Cortex of kidney (tissue), 1 donor: Measurements from ENCODE around the gene IL9.
"Not testable (repeated sequence)": the region's sequence is repeated elsewhere in the genome, so short reads cannot be mapped to it uniquely, and the experiment has no call there.

Source experiments
- DNase-seq: peaks from one replicate; lab custom pipeline; 2025; lab: John Stamatoyannopoulos, UW

Gene IL9

DNA sequence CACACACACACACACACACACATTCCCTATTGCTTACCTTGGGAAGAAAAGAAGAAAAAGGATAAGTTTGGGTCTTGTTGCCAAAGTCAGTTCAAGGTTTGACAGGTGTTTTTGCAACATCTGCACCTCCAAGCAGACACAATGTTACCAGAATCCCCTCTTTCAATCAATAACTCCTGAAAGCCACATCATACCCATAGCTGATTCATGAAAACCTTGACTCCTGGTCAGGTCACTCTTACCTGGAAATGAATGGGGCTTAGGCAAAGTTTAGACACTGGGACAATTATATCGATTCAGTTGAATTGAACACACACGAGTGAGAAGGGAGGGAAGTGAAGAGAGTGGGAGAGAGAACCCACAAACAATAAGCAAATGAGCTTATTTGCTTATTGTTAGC lies 27.0 kb downstream of the IL9 start:
- DNase-seq: no peak

DNA sequence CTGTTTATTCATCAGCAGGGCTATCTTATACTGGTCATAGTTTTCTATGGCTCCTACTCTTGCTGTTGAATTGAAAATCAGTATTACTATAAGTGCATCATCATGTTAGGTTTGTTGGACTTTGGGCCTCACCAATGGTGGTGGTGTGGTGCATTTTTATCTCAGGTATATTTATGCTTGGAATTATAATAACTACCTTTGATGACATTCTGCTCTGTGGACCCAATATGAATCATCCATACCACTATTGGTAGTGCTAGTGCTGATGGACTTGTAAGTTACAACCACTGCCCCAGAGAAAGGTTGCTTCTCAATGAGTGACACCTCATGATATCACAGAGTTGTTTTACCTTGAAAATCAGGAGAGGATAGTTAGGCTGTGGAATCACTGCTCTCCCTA lies 28.0 kb downstream of the IL9 start:
- no peak for DNase-seq

DNA sequence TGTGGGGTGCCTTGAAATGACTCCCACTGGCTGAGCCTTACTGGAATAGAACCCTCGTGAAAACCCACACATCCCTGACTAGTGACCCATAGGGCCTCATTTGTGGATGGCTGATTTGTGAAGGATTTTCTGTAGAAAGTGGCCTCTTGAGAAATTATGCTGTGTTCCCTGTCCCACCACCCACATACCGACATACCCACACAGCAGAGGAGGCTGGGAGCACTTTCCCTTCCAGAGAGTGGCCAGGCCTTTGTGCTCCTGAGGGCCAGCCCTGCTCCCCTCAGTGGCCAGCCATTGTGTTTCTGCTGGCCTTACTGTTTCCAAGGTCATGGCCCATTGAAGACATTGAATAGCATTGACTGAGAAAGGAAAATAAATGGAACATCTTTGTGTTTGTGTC lies 29.6 kb downstream of the IL9 start:
- DNase-seq: no peak

DNA sequence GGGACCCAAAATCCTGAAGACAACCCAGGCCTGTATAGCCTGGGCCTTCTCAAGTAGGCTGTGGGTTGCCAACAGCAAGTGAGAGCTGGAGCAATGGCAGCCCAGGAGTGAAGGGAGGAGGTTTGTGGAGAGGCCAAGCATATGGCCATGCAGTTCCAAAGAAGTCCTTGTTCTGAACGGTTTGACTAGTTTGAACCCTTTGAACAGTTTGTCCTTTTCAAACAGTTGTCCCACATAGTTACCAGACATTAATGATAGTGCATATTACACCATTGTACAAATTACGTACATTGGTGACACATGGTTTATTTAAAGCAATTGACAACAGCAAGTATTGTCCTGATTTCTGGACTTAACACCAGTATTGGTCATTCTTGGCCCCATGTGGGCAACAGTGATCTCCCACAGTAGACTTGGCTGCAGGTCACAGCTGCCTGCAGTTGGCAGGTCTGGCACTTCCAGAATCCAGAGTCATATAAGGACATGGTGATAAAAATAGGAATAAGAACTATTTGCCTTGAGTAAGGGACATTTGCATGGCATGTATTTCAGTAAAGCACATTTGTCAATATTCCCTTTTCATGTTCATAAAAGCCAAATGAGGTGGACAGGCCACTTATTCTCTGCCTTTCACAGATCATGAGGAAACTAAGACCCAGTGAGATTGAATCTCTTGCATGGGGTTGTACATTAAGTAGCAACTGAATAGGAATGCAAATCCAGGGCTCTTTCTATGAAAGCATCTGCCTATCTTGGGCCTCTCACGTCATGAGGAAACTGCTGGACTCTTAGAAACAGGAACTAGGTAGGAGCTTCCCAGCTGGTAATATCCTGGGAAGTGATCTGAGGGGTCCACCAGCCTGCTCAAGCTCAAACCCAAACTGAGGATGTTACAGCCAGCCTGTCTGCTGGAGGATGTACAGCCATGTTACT lies 30.9 kb downstream of the IL9 start:
- no peak for DNase-seq

DNA sequence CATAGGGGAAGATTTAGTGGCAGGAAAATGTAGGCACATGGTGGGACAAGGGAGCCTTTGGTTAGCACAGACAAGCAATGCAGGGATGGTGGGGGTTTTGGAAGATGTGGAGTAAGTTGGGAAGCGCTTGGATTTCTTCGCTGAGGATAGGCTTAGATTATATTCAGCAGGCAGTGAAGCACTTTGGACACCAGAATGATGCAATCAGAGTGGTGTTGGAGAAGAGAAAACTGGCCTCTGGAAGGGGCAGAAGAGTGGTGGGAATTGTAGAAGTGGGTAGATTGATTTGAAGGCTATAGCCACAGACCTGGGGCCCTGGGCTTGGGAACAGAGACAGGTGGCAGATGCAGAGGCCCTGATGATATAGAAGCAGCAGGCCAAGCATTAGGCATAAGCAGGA lies 32.9 kb downstream of the IL9 start:
- no peak for DNase-seq

DNA sequence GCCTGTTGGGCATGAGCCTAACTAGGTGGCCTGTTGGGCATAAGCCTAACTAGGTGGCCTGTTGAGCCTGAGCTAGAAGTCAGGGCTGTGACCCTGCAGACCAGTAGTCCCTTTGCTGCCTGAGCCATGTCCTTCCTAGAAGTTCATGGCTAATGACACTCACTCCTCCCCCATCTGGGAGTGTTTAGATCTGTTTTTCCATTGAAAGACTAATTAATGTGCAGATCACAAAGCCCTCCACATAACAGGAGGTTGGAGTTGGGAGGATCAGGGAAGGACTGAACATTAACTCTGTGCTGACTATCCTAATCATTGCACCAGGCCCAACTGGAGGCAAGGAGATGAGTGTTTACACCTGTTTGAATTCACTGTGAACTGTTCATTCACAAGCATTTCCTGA lies 33.6 kb downstream of the IL9 start:
- no peak for DNase-seq

DNA sequence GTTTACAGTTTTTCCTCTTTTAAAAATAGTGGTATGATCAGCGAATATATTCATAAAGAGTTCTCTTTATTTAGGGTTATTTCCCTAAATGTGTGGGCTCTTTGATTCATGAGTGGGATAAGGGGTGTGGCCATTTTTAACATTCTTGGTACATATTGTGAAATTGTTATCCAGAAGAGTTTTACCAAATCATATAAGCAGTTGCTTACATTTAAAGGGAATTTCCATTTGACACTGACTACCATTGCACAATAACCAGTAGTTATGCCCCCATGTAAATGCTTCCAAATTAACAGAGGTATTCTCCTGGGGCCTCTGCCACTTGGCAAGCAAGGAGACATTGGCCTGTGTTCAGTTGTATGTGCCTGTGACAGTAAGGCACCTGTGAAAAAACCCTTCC lies 34.0 kb downstream of the IL9 start:
- no peak for DNase-seq

DNA sequence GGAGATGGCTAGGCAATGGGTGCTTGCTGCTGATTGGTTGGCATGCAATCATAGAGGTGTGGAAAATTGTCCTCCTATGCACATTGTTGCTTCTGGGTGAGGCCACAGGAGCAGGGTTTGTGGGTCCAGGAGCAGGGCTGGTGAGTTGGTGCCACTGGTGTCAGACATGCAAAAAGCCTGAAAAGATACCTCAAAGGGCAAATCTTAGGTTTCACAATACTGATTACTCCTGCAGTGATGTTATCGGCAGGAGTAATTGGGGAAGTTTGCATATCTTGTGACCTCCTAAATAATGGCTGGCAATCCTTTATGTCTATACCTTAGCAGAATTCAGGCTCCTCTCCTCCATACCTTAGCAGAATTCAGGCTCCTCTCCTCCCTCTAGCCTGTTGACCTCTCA lies 36.0 kb downstream of the IL9 start:
- no peak for DNase-seq

DNA sequence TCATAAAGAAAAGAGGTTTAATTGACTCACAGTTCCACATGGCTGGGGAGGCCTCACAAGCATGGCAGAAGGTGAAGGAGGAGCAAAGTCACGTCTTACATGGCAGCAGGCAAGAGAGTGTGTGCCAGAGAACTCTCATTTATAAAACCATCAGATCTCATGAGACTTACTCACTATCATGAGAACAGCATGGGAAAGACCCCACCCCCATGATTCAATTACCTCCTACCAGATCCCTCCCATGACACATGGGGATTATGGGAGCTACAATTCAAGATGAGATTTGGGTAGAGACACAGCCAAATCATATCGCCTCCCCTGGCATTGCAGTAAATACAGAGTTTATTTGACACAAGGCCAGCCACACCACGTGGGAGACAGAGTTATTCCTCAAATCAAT lies 36.5 kb downstream of the IL9 start:
- not testable (repeated sequence) for DNase-seq

DNA sequence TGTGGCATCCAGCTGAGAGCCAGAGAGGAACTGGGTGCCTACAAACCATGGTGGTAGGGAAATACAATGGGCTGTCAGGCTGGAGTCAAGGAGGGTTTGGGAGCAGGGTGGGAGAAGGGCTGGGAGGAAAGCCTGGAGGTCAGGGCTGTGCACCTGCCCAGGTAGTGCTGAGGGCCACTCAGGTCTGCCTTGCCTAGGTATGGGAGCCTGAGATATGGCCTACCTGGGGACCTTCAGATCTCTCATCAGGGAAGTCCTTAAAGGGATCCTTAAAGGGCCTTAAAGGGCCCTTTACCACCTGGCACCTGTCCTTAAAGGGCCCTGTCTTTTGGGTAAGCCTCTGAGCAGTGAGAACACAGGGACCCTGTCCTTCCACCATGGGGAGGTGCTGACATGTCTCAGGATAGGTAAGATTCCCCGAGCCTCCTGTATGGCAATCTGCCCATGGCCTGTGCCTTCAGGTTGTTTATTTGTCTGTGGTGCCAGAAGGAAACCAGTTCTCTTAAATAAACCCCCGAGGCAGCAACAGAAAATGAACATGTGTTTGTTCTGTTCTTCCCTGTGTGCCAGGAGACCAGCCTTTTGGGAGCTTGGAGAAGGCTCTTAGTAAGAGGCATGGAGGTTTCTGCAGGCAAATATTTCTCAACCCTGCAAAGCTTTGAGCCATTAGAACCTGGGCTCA lies 37.9 kb downstream of the IL9 start:
- no peak for DNase-seq

DNA sequence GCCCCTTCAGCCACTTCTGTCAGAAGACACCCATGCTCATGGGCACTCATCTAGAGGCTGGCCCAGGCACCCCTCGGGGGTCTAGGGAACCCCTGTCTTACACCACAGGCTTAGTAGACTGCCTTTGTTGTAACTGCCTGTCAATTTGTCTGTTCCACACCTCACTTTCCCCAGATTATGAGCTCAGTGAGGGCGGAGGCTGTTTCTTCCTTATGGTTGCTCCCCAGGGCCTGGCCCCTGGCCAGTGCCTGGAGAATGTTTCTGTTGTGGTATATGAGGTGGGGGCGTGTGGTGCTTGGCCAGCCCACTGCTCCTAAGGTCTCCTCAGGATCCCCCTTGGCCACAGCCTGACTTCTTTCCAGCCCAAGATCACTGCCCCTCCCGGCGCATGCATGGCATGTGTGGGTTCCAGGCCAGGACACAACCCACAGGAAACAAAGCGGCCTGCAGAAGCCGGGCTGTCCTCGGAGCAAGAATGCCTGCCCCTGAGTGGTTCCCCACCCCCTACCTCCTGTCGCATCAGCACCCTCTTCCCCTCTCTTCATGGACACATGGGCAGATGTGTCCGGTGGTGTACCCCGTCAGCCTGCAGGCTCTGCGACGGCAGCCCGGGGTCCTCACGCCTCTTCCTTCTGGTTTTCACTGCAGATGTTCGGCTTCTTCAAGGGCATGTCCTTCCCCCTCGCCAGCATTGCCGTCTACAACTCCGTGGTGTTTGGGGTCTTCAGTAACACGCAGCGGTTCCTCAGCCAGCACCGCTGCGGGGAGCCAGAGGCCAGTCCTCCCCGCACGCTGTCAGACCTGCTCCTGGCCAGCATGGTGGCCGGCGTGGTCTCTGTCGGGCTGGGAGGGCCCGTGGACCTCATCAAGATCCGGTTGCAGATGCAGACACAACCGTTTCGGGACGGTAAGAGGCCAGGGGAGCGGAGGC lies 43.5 kb downstream of the IL9 start:
- no peak for DNase-seq

DNA sequence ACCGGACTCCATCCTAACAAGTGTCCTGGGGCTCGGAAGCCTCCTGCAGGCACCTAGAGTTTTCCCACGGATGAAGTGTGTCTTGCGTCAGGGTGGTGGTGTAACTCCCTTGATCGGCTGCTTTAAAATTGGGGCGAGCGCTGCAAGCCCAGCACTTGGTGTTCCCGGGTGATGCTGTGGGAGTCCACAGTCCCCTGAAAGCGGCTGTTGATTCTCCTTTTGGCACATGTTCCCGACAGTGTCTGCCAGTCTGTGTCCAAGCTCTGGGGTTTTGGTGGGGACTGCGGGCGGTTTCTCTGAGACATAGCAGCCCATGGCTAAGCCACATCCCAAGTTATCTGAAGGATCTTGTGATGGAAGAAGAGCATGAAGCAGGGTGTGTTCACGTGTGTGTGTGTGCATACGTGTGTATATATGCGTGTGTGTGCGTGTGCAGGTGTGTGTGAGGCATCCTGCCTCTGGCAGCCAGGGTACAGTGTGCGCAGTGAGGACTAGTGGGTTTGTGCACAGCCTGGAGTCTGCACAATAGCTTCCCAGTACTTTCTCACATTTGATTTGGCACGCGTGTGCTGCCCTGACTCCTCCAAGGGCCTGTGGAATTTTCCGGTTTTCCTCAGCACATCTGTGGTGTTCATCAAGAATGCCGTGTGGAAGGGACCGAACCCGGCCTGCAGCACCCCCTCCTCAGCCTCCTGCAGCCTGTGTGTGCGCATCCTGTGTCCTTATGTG lies 44.3 kb downstream of the IL9 start:
- no peak for DNase-seq

DNA sequence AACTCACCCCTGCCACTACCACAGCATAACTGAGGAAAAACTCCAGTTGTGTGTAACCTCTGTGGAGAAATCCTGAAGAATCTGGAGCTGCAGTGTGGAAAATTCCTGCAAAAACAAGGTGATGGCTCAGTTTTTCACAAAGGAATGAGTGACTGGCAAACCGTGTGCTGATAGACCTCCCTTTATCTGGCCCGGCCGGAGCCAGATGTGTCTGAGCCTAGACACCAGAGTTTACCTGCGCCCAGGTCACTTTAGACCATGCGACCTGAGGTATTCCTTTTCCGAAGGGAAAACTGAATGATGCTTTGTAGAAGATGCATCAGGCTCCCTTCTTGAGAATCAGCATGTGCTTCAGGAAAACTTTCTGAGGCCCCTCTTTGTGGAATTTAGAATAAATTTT lies 45.0 kb downstream of the IL9 start:
- no peak for DNase-seq

DNA sequence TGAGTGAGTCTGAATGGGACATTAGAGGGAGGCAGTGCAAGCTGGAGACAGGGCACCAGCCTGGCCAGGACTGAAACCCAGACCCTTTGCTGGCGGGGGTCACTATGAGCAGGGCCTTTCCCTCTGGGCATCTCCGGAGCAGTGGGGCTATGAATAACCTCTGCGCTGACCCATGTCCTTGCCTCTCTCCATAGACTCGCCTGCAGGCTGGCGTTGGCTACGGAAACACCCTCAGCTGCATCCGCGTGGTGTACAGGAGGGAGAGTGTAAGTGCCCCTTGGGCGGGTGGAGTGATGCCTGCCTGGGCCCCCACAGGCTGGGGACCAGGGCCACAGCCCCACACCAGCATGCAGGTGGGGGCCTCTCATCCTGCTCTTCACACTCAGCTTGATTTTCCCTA lies 45.4 kb downstream of the IL9 start:
- DNase-seq: no peak

DNA sequence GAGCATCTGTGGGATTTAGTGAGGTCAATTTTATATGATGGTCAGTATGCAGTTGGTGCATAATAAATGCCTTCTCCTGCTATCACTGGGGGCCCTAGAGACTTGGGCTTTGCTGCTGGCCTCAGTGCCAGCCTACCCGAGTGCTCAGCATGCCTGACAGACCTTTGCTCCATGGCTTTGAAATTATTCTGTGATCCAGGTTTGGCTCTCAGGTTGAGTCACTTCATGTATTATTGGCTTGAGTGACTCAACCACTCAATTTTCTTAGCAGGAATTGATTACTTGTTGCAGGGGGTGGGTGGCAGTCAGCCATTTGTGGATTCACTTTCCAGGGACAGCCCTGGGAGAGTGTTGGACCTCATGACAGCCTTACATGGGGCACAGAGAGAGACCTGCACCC lies 47.7 kb downstream of the IL9 start:
- no peak for DNase-seq

DNA sequence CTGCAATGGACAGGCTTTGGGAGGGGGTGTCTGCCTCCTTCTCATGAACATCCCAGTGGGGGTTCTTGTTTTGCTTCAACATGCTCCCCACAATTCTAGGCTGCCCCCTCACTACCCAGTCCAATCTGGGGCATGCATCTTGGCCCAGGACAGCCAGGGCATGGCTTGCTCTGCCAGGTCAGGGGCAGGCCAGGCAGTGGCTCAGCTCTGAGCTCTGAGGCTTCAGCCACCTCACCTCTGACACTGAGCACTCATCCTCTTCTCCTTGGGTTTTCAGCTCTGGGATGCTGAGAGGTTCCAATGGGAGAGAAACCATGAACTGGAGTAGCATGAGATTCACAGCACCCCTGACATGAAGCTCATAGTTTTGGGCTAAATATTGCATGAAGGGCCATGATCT lies 49.3 kb downstream of the IL9 start:
- no peak for DNase-seq

DNA sequence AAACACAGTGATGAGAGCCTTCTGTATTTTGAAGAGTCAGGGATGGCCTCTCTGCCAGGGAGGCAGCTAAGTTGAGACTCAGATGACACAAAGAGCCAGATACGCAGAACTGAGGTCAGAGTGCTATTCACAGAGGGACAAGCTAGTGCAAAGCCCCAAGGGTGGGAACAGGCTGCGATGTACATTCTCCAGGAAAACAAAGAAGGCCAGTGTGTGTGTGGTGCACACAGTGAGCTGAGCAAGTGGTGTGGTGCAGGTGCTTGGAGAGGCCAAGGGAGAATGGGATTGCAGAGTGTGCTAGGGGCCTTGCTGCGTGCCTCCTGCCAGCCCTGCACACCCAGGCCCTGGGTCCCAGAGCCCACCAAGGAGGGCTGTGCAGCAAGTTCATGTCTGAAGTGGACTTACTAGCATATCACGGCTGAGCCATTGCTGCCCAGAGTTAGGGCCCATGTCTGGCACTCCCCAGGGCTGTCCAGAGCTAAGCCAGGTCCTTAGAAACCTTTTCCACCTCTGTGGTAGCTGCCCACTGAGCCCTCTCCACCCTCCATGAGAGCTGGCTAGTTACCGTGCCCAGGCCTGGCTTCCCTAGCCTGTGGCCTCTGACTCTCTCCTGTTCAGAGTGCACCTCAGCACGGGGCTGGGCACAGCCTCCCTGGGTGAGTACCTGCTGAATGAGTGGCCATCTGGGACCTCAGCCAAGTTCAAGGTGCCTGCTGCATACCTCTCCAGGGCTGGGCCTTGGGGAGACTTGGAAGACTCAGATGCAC lies 51.9 kb downstream of the IL9 start:
- no peak for DNase-seq

DNA sequence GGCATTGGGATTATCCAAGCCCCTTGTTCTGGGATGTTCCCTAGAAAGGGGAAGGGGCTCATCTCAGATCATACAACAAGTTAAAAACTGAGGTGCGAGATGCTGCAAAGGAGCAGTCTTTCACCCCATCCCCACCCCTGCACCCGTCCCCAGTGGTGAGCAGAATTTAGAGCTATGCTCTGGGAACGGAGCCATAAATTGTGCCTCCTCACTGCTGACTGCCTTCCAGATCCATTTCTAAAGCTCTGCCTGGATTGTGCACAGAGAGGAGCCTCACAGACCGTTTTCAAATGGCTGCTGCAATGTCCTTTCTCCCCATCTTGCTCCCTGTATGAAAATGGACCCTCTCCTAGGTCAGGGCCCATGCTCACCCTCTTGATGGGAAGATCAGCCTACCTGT lies 52.9 kb downstream of the IL9 start:
- DNase-seq: no peak
